IMR-90 (cell line): ENCODE results near the gene GRPEL2. TPM values are rescaled to one million over a fixed set of nuclear protein-coding genes. Genes with fewer than 3 reads are reported as not detected.

Source experiments
- ATAC-seq: fragments of 200-7000 bp; cut with Tn5 transposase; 2 replicates; pipeline ENCODE4 v1.9.1; 2020; ENCODE audit warnings: low read depth, mild to moderate bottlenecking, moderate library complexity
- BruUV-seq: library from RNA; stranded (reverse); fragments of 400-500 nt; replicated peaks from 2 replicates; lab custom pipeline; 2021; lab: Mats Ljungman, UMichigan
- CTCF ChIA-PET: fragments of 300-600 bp; formaldehyde crosslinking; extraction: SDS; loops from one replicate; lab custom pipeline; 2021; ENCODE audit warnings: antibody characterized with exemption; lab: Yijun Ruan, JAX
- POLR2A ChIA-PET: fragments of 300-600 bp; sonication (Branson Sonifier 250); formaldehyde crosslinking; loops from one replicate; lab custom pipeline; 2022; ENCODE audit warnings: antibody characterized with exemption; ENCODE audit not compliant: unreplicated experiment; lab: Charles Lee
- DNase-seq: peaks from one replicate; pipeline ENCODE4 v3.0.0; 2013
- H2AFZ ChIP-seq: replicated peaks from 2 replicates; pipeline ENCODE3; 2013; ENCODE audit warnings: low read length, mild to moderate bottlenecking; ENCODE audit not compliant: poor library complexity
- H2AK5ac ChIP-seq: 2 replicates; pipeline ENCODE4 v1.6.1; 2013; ENCODE audit warnings: low read depth, low read length, inconsistent platforms
- H2AK9ac ChIP-seq: replicated peaks from 2 replicates; pipeline ENCODE3; 2013; ENCODE audit warnings: mild to moderate bottlenecking, low read depth, low read length, moderate library complexity; ENCODE audit not compliant: poor library complexity
- H2BK120ac ChIP-seq: 2 replicates; pipeline ENCODE4 v1.6.1; 2013; ENCODE audit warnings: low read depth, low read length, inconsistent platforms
- H2BK15ac ChIP-seq: 3 replicates; pipeline ENCODE4 v1.6.1; 2013; ENCODE audit warnings: low read depth, low read length, inconsistent platforms
- H2BK20ac ChIP-seq: 2 replicates; pipeline ENCODE4 v1.6.1; 2013; ENCODE audit warnings: low read depth, mild to moderate bottlenecking, inconsistent platforms, low read length, moderate library complexity
- H2BK5ac ChIP-seq: 2 replicates; pipeline ENCODE4 v1.6.1; 2013; ENCODE audit warnings: mild to moderate bottlenecking, low read depth, low read length, inconsistent platforms; ENCODE audit not compliant: poor library complexity, severe bottlenecking
- H3K14ac ChIP-seq: replicated peaks from 2 replicates; pipeline ENCODE4 v1.6.1; 2013; ENCODE audit warnings: low read depth, low read length, inconsistent platforms
- H3K18ac ChIP-seq: 2 replicates; pipeline ENCODE4 v1.6.1; 2013; ENCODE audit warnings: low read depth, low read length, control low read depth
- H3K23ac ChIP-seq: 2 replicates; pipeline ENCODE4 v1.6.1; 2013; ENCODE audit warnings: low read depth, low read length, inconsistent platforms
- H3K27ac ChIP-seq: 2 replicates; pipeline ENCODE4 v1.5.1; 2013; ENCODE audit warnings: mild to moderate bottlenecking, control low read depth, low read length; ENCODE audit not compliant: insufficient read depth
- H3K27me3 ChIP-seq: 2 replicates; pipeline ENCODE4 v1.6.1; 2013; ENCODE audit warnings: low read length; ENCODE audit not compliant: control insufficient read depth, insufficient read depth
- H3K36me3 ChIP-seq: 2 replicates; pipeline ENCODE4 v1.6.1; 2013; ENCODE audit warnings: low read length, mixed read lengths; ENCODE audit not compliant: control insufficient read depth, insufficient read depth
- H3K4ac ChIP-seq: 2 replicates; pipeline ENCODE4 v1.6.1; 2013; ENCODE audit warnings: low read depth, low read length, inconsistent platforms
- H3K4me1 ChIP-seq: 2 replicates; pipeline ENCODE4 v1.6.1; 2013; ENCODE audit warnings: low read length, mixed read lengths; ENCODE audit not compliant: control insufficient read depth, insufficient read depth
- H3K4me2 ChIP-seq: 2 replicates; pipeline ENCODE4 v1.6.1; 2013; ENCODE audit warnings: low read depth, mild to moderate bottlenecking, control low read depth, low read length, moderate library complexity
- H3K4me3 ChIP-seq: 2 replicates; pipeline ENCODE4 v1.5.1; 2013; ENCODE audit warnings: low read depth, mild to moderate bottlenecking, control low read depth, low read length, moderate library complexity; ENCODE audit not compliant: insufficient read depth
- H3K56ac ChIP-seq: 2 replicates; pipeline ENCODE4 v1.6.1; 2013; ENCODE audit warnings: low read length, inconsistent platforms; ENCODE audit not compliant: insufficient read depth; ENCODE audit errors: extremely low read depth
- H3K79me1 ChIP-seq, 2 experiments: 2 replicates each; pipeline ENCODE4 v1.6.1; 2013; ENCODE audit warnings: low read length in 2 of 2, inconsistent platforms in 1 of 2, low read depth in 1 of 2
- H3K9ac ChIP-seq: 2 replicates; pipeline ENCODE4 v1.6.1; 2013; ENCODE audit warnings: low read depth, low read length, control low read depth
- H3K9me1 ChIP-seq: 2 replicates; pipeline ENCODE4 v1.6.1; 2013; ENCODE audit warnings: low read length, inconsistent platforms; ENCODE audit not compliant: insufficient read depth
- H3K9me3 ChIP-seq: 2 replicates; pipeline ENCODE4 v1.6.1; 2013; ENCODE audit warnings: low read length; ENCODE audit not compliant: control insufficient read depth, insufficient read depth
- H4K20me1 ChIP-seq: 2 replicates; pipeline ENCODE4 v1.6.1; 2013; ENCODE audit warnings: low read length, inconsistent platforms; ENCODE audit not compliant: insufficient read depth
- H4K5ac ChIP-seq: 2 replicates; pipeline ENCODE4 v1.6.1; 2013; ENCODE audit warnings: mild to moderate bottlenecking, low read depth, low read length, control low read depth
- H4K8ac ChIP-seq, 2 experiments: 2 replicates each; pipeline ENCODE4 v1.6.1; 2013; ENCODE audit warnings: low read depth in 2 of 2, low read length in 2 of 2, control low read depth in 1 of 2, inconsistent platforms in 1 of 2
- H4K91ac ChIP-seq: 2 replicates; pipeline ENCODE4 v1.6.1; 2013; ENCODE audit warnings: low read depth, low read length, inconsistent platforms; ENCODE audit not compliant: insufficient read depth
- BHLHE40 ChIP-seq: fragments of 150-350 bp; IDR thresholded peaks from 2 replicates; pipeline ENCODE4 v1.6.1; 2016; ENCODE audit warnings: mild to moderate bottlenecking, low read depth, low read length
- CEBPB ChIP-seq: IDR thresholded peaks from 2 replicates; pipeline ENCODE4 v1.6.1; 2012; ENCODE audit warnings: low read depth, low read length, improper control_type of control experiment
- CHD1 ChIP-seq: IDR thresholded peaks from 2 replicates; pipeline ENCODE4 v1.6.1; 2012; ENCODE audit warnings: low read depth, low read length, improper control_type of control experiment
- CTCF ChIP-seq: conservative IDR thresholded peaks from 2 replicates; pipeline ENCODE4 v1.5.1; 2012; ENCODE audit warnings: mild to moderate bottlenecking, low read depth, low read length, improper control_type of control experiment
- ELK1 ChIP-seq: fragments of 150-350 bp; IDR thresholded peaks from 2 replicates; pipeline ENCODE4 v1.6.1; 2016; ENCODE audit warnings: low read depth, mild to moderate bottlenecking, low read length, moderate library complexity, borderline replicate concordance
- FOS ChIP-seq: fragments of 150-350 bp; IDR thresholded peaks from 2 replicates; pipeline ENCODE4 v1.6.1; 2016; ENCODE audit warnings: low read depth, low read length
- MAFK ChIP-seq: IDR thresholded peaks from 2 replicates; pipeline ENCODE4 v1.6.1; 2012; ENCODE audit warnings: low read depth, low read length, improper control_type of control experiment
- MAZ ChIP-seq: IDR thresholded peaks from 2 replicates; pipeline ENCODE4 v1.6.1; 2012; ENCODE audit warnings: low read depth, mild to moderate bottlenecking, low read length, improper control_type of control experiment, moderate library complexity, borderline replicate concordance
- MXI1 ChIP-seq: IDR thresholded peaks from 2 replicates; pipeline ENCODE4 v1.6.1; 2012; ENCODE audit warnings: low read depth, mild to moderate bottlenecking, low read length, moderate library complexity, borderline replicate concordance
- NFE2L2 ChIP-seq: fragments of 150-350 bp; IDR thresholded peaks from 2 replicates; pipeline ENCODE4 v1.6.1; 2016; ENCODE audit warnings: low read depth, mild to moderate bottlenecking, low read length
- POLR2A ChIP-seq: IDR thresholded peaks from 2 replicates; pipeline ENCODE4 v1.6.1; 2012; ENCODE audit warnings: mild to moderate bottlenecking, low read depth, low read length
- RAD21 ChIP-seq: IDR thresholded peaks from 2 replicates; pipeline ENCODE4 v1.6.1; 2012; ENCODE audit warnings: low read length, improper control_type of control experiment
- RCOR1 ChIP-seq: IDR thresholded peaks from 2 replicates; pipeline ENCODE4 v1.6.1; 2012; ENCODE audit warnings: mild to moderate bottlenecking, low read length, improper control_type of control experiment; ENCODE audit not compliant: insufficient replicate concordance
- RFX5 ChIP-seq: IDR thresholded peaks from 2 replicates; pipeline ENCODE4 v1.8.0; 2012; ENCODE audit warnings: low read depth, mild to moderate bottlenecking, low read length, moderate library complexity
- SMC3 ChIP-seq: fragments of 150-350 bp; IDR thresholded peaks from 2 replicates; pipeline ENCODE4 v1.6.1; 2016; ENCODE audit warnings: low read depth, mild to moderate bottlenecking, antibody characterized with exemption, low read length, moderate library complexity
- USF2 ChIP-seq: fragments of 150-350 bp; IDR thresholded peaks from 2 replicates; pipeline ENCODE4 v1.6.1; 2017; ENCODE audit warnings: mild to moderate bottlenecking, antibody characterized with exemption, low read length, low read depth
- WGBS, 2 experiments: methylation state at CpG; one replicate each; pipeline versions ENCODE4 v1.1.5 to v1.1.7; 2013; ENCODE audit warnings: missing lambda C conversion rate in 2 of 2; ENCODE audit not compliant: insufficient read length in 1 of 2; ENCODE audit errors: extremely low coverage in 2 of 2; 5-methylcytosine and 5-hydroxymethylcytosine counted together
- dilution Hi-C: fragments of 300-500 bp; cut with HindIII; formaldehyde crosslinking; loops from one replicate; pipeline ENCODE4 v1.14.3; 2018; ENCODE audit warnings: low sequenced_read_pairs; ENCODE audit not compliant: unreplicated experiment
- in situ Hi-C: fragments of 300-500 bp; cut with MboI; formaldehyde crosslinking; loops from 3 replicates; pipeline ENCODE4 v1.14.3; 2019; ENCODE audit warnings: low sequenced_read_pairs, inconsistent platforms, mixed read lengths
- intact Hi-C: fragments of 100-400 bp; cut with micrococcal nuclease; formaldehyde crosslinking; loops from 2 replicates; pipeline ENCODE4 v1.10.0; 2022
- polyA plus RNA-seq, 3 experiments: library from polyadenylated mRNA; depleted of rRNA; stranded (reverse); fragments of >200 nt; gene quantifications; 2 replicates each; pipeline ENCODE4 v1.2.3, GENCODE V29; 2012; ENCODE audit warnings: low replicate concordance in 1 of 3
- total RNA-seq: library from RNA; depleted of rRNA; stranded (reverse); fragments of >200 nt; gene quantifications from 2 replicates; pipeline ENCODE4 v1.2.3, GENCODE V29; 2012

The GRPEL2 gene
- total and polyA plus RNA-seq, 2 of the 4 experiments (the other 2 are of a cell fraction), result 6.2 to 18.1 TPM

GRCh38 chr5:149315753-149316152, 29.5 kb upstream of the GRPEL2 start:
- dilution Hi-C loops (no loop called here), in situ Hi-C loops (no loop called here), intact Hi-C loops (loop anchor here (2.0 kb wide), 1 partner anchor 249 kb away; no protein-coding TSS in a partner anchor)
- no TSS peak for BruUV-seq
- TF ChIP-seq CTCF, result no peak
- TF ChIP-seq CEBPB, result no peak
- TF ChIP-seq MXI1, result no peak
- no peak for TF ChIP-seq ELK1
- no peak for TF ChIP-seq BHLHE40
- TF ChIP-seq CHD1, result no peak
- no peak for TF ChIP-seq POLR2A
- no peak for TF ChIP-seq RCOR1
- no peak for TF ChIP-seq MAZ
- no peak for TF ChIP-seq FOS
- TF ChIP-seq NFE2L2, result no peak
- no peak for TF ChIP-seq MAFK
- TF ChIP-seq SMC3, result no peak
- no peak for TF ChIP-seq USF2
- no peak for TF ChIP-seq RAD21
- TF ChIP-seq RFX5, result no peak
- Histone ChIP-seq H4K20me1 (no peaks in the 10 kb centered on the region), H3K9me3 (no peaks in the 10 kb centered on the region), H3K4me2 (no peak overlapping the region), H3K27me3 (no peaks in the 10 kb centered on the region), H4K91ac (no peak overlapping the region), H3K9me1 (peaks cover 26% of the 10 kb centered on the region), H2AFZ (no peak overlapping the region), H3K9ac (no peak overlapping the region), H3K4ac (no peak overlapping the region), H3K14ac (no peak overlapping the region), H3K4me1 (peaks cover 6% of the 10 kb centered on the region), H3K27ac (no peak overlapping the region), H4K5ac (no peak overlapping the region), H2AK5ac (no peak overlapping the region), H3K79me1 (no peaks in the 10 kb centered on the region), H2BK120ac (no peak overlapping the region), H3K4me3 (no peak overlapping the region), H3K36me3 (no peaks in the 10 kb centered on the region), H3K56ac (no peak overlapping the region), H3K18ac (no peak overlapping the region), H4K8ac (no peak overlapping the region), H3K23ac (no peak overlapping the region), H2BK5ac (no peak overlapping the region), H2BK15ac (no peak overlapping the region), H2BK20ac (no peak overlapping the region), H2AK9ac (no peak overlapping the region)
- ChIA-PET POLR2A (no interaction called here), CTCF (interaction anchor here (0.9 to 2.7 kb wide), 2 partner anchors 27 to 52 kb away, joined by 3 to 8 read pairs; no protein-coding TSS in a partner anchor)
- WGBS, 2 experiments, result 76% methylated on average over 4 of the region's 6 CpGs; no CpG with 5 or more reads in 1 of the 2 experiments
- ATAC-seq (no peak), DNase-seq (no peak)
